DMS 273 (cell line): ENCODE measurements around the gene A3GALT2.

Experiments used
- DNase-seq: peaks from one replicate; lab custom pipeline; 2025; ENCODE audit not compliant: unreplicated experiment; lab: John Stamatoyannopoulos, UW

A3GALT2 gene

GRCh38 chr1:33350611-33351280 is 29.8 kb upstream of the A3GALT2 start:
- no peak for DNase-seq

DNA sequence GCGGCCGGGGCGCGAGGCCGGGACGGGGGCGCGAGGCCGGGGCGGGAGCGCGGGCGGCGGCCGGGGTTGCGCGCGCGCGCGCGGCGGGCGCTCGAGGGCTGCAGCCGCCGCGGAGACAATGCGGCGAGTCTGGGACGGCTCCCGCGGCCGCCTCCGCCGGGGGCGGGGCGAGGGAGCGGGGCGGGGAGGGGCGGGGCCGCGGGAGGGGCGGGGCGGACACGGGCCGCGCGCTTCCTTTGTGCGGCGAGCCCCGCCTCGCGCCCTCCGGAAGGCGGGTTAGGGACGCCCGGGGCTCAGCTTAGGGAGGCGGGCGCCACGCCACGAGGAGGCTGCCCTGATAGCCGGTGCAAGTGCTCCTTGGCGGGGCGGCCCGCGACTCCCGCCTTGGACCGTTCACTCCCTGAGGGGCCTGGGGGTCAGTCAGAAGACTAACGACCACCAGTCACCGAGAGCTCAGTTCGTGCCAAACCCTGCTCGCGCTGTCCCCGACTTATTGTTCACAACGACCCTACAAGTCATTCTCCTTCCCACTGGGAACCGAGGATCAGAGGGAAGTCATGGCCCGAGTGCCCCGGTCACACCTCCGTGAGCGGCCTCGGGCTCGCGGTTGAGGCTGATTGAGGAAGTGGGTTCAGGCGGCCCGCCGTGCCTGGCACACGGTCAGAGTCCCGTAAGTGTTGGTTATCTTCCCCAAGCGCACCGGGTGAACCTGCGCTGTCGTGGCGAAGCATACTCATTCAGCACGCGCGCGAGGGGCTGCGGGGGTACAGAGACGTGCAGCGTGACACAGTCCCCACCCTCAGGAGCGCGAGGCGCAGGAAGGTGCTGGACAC is 29.1 kb upstream of the A3GALT2 start:
- peak; percentile 95 for DNase-seq

- peak; percentile 69 for DNase-seq
Observed at GRCh38 chr1:33349081-33349759, 28.3 kb upstream of the A3GALT2 start.

DNA sequence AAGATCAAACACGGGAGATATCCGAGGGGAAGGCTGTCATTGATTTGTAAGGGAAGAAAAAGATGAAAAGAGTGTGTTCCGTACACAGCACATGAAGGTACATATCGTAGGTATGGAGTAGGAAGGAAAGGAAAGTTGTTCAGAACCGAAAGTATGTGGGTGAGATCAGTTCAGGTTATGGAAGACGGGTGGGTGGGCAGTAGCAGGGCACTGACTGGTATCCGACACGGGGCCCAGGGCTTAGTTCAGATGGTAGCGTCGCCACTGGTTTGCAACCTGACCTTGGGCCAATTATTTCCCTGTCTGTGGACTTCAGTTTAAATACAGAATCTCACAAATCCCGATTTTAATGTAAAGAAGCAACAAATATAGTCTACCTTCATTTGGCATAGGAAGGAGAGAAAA is 27.8 kb upstream of the A3GALT2 start:
- DNase-seq: peak; percentile 59

DNA sequence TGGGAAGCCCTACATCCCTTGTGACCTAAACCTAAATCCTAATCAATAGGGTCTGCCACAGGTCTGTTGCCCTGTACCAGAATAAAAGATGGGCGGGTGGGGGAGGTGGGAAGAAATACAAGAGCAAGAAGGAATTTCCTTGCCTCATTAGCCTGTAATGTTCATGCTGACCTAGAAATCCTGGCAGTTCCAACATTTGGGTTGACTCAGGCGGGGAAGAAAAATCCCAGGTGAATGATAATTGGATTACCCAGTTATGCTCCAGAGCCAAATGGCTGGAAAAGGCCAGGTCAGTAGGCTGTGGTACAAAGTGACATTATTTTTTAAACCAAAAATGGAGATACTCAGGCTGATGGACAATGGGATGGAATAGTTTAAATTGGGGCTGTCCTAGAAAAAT is 27.3 kb upstream of the A3GALT2 start:
- peak; percentile 37 for DNase-seq

GRCh38 chr1:33347650-33347992 is 26.7 kb upstream of the A3GALT2 start:
- peak; percentile 89 for DNase-seq

GRCh38 chr1:33346927-33347649 is 26.2 kb upstream of the A3GALT2 start:
- no peak for DNase-seq

DNA sequence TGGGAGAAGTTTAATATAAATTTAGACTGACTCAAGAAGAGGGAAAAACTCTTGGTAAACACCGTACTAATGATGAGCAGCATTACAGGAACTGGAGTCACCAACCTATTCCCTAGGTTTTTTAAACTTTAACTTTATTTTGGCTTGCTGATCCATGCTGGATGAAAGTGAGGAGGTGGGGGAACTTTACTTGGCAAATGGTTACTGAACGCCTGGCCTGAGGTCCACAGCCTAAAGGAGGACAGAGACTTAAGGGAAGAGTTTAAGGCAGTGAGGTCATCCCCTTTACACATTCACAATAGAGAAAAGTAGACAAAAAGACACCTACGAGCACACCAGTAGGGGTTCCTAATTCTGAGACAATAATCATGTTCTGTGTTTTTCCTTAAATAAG is 25.6 kb upstream of the A3GALT2 start:
- no peak for DNase-seq

GRCh38 chr1:33344896-33345560 is 24.1 kb upstream of the A3GALT2 start:
- no peak for DNase-seq

- DNase-seq: no peak
Observed at GRCh38 chr1:33343539-33343938, 22.6 kb upstream of the A3GALT2 start.

- DNase-seq: peak; percentile 95
Observed at GRCh38 chr1:33342041-33342723, 21.3 kb upstream of the A3GALT2 start.

DNA sequence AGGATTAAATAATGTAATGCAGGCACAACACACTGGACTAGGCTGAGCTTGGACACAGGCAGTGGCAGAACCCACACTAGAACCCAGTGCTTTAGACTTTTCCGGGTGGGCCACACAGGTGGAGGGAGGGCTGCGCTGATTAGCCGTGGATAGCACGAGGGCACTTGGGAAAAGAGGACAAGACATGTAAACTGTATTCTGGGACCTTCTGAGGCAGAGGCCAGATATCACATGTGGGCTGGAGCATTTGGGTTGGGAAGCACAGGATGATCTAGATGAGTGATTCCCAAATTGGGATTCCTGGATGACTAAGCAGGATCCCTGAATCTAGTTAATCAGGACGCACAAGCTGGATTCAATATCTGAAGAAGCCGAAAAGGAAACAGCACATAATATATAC is 20.3 kb upstream of the A3GALT2 start:
- DNase-seq: no peak

GRCh38 chr1:33339413-33339812 is 18.5 kb upstream of the A3GALT2 start:
- DNase-seq: no peak

- peak; percentile 85 for DNase-seq
Observed at GRCh38 chr1:33338440-33339211, 17.7 kb upstream of the A3GALT2 start.

DNA sequence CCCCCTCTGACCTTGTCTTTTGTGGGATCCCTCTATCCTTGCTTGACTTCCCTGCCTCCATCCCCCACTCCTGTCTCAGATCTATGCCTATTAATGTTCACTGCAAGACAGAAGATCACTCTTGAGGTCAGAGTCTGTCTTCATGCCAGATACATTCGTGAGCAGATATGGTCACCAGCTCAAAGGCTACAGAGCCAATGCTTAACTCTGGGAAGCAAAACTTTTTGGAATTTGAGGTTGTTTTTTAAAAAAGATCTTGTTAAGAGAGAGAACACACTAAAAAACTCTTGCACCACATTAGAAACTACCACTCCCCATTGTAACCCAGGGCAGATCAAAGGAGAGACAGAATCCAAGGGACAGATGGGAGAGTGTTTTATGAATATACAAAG is 17.1 kb upstream of the A3GALT2 start:
- DNase-seq: no peak

- no peak for DNase-seq
Observed at GRCh38 chr1:33337441-33337840, 16.5 kb upstream of the A3GALT2 start.

GRCh38 chr1:33336580-33336979 is 15.7 kb upstream of the A3GALT2 start:
- DNase-seq: peak; percentile 87

DNA sequence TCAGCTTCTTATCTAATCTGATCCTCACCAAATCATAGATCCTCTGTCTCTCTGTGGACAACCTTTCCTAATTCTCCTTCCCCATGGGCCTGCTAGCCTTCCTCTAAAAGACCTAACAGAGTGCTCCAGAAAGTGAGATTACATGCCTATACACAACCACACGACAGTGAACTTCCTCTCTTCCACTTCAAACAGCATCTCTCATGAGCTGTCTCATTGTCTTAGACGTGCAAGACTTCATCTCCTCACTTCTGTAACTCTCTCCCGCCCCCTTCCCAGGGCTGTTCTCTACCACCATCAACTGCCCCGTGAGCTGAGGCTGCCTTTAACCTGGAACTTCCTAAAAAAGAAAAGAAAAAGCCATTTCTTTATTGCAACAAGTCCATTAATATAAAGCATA is 14.1 kb upstream of the A3GALT2 start:
- DNase-seq: no peak

- DNase-seq: no peak
Observed at GRCh38 chr1:33334081-33334552, 13.2 kb upstream of the A3GALT2 start.
